Left ventricle myocardium inferior (tissue), 1 donor: ENCODE results near the gene MARK1. TPM values are rescaled to one million over a fixed set of nuclear protein-coding genes. Genes with fewer than 3 reads are reported as not detected.
A peak's percentile ranks its signal among the peaks of the same experiment; 100 is the strongest.

Experiments
- DNase-seq: peaks from one replicate; pipeline ENCODE4 v3.0.0-alpha.2; 2020
- H3K27ac ChIP-seq: fragments of 200-600 bp; replicated peaks from 2 replicates; pipeline ENCODE4 v1.8.0; 2021
- H3K27me3 ChIP-seq: fragments of 200-600 bp; 2 replicates; pipeline ENCODE4 v1.8.0; 2021; ENCODE audit warnings: low read depth
- H3K36me3 ChIP-seq: fragments of 200-600 bp; 2 replicates; pipeline ENCODE4 v1.8.0; 2021
- H3K4me1 ChIP-seq: fragments of 200-600 bp; 2 replicates; pipeline ENCODE4 v1.8.0; 2021
- H3K4me3 ChIP-seq: fragments of 200-600 bp; 2 replicates; pipeline ENCODE4 v1.8.0; 2021; ENCODE audit warnings: mild to moderate bottlenecking, moderate library complexity
- H3K9me3 ChIP-seq: fragments of 200-600 bp; replicated peaks from 2 replicates; pipeline ENCODE4 v1.8.0; 2021
- CTCF ChIP-seq: fragments of 200-600 bp; IDR thresholded peaks from 2 replicates; pipeline ENCODE4 v1.8.0; 2021; ENCODE audit warnings: antibody characterized with exemption, mild to moderate bottlenecking, borderline replicate concordance
- intact Hi-C: fragments of 100-400 bp; cut with micrococcal nuclease; formaldehyde crosslinking; loops from one replicate; pipeline ENCODE4 v1.11.0; 2022
- total RNA-seq: library from RNA; stranded (reverse); fragmentation: NEBNext Ultra II Directional; extraction: Animal tissue kit (Norgen Biotek cat#: 25700); gene quantifications from one replicate; pipeline ENCODE4 v1.2.1, GENCODE V29; 2021
- donor health status: DM: no; HTN: yes; CAD: no; lungs with severe emphysema.

The MARK1 gene
- total RNA-seq, 1 donor from 2014 or later = 14.9 TPM

DNA sequence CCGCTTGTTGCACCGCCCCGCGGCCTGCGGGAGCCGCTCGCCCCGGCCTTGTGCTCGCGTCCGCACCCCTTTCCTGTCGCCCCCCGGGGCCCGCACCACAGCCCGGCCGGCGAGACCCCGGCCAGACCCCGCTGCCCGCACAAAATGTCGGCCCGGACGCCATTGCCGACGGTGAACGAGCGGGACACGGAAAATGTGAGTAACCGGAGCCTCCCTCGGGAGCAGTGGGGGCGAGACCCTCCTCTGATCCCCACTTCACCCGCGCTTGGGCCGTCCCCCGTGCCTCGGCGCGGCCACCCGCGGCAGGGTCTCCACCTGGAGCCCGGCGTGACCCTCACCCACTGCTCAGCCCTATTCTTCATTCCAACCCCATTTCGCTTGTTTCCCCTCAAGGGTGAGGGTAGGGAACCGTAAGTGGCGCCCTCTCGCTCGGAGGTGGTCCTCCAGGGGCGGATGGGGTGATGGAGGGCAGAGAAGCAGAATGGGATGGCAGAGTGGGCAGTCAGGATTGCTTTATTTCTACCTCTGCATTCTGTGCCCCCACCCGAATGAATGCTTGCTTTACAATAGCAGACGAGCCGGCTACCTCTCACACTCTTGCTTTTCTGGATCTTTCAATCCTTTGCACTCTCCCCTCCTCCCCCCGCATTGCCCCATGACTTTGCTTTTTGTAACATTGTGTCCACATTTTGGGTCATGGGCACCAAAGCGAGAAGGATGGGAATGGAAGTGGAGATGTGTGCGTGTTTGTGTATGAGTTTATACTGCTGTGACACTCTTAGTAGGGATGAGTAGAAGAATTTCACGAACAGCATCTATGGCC, 954 bp downstream of the MARK1 start:
- TF ChIP-seq CTCF = no peak
- peaks cover 52% of the 10 kb centered on the region for H3K4me1 ChIP-seq
- intact Hi-C loops = no loop called here
- no peaks in the 10 kb centered on the region for H3K36me3 ChIP-seq
- H3K27me3 ChIP-seq = peaks cover 24% of the 10 kb centered on the region
- peaks cover 5% of the 10 kb centered on the region for H3K9me3 ChIP-seq
- DNase-seq = peak; percentile 16
- H3K4me3 ChIP-seq = peak overlapping the region; percentile 90
- H3K27ac ChIP-seq = peak overlapping the region; percentile 93

DNA sequence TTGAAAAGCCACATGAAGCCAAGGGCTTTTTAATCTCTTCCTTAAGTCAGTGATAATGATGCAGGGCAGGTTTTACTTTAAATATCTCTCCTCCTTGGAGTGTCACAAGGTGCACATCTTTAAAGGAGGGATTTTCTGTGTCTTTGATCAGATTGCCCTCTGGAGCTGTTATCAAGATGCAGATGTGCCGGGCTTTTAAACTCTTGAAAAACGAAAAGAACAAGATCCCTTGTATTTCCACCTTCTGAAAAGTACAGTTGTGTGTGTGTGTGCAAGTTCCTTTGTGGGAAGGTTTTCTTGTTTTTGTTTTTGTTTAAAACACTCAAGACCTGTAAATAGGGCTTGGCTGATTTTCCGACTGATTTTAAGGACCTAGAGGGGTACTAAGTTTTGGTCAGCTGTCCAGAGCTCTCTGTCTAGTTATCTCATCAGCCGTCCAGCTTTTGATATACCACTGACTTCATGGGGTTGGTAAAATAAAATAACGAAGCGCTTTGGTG, 1.6 kb downstream of the MARK1 start:
- Histone ChIP-seq H3K4me3 (peak overlapping the region; percentile 90), H3K4me1 (peaks cover 52% of the 10 kb centered on the region), H3K36me3 (no peaks in the 10 kb centered on the region), H3K27me3 (peaks cover 24% of the 10 kb centered on the region), H3K9me3 (peaks cover 7% of the 10 kb centered on the region), H3K27ac (peak overlapping the region; percentile 93)
- TF ChIP-seq CTCF = no peak
- DNase-seq = no peak
- intact Hi-C loops = no loop called here

DNA sequence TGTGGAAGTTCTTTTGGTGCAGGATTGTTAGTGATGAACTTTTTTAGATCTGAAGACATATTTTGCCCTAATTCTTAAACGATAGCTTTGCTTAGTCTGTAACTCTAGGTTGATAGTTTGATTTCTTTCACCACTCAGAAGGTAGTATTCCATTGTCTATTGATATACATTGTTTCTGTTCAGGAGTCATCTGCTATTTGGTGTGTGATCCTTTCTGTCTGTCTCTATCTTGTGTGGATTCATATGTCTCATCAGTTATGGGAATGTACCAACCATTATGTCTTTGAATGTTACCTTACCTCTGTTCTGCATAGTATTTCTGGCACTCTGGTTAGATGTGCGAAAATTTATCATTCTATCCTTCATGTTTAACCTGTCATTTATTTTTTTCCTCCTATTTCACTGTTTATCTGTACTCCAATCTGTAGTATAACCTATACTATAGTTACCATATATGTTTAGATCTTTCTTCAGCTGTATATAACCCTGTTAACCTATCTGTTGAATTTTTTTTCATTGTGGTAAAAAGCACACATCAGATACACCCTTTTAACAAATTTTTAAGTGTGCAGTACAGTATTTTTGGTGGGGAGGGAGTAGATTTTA, 5.7 kb downstream of the MARK1 start:
- Histone ChIP-seq H3K9me3 (peaks cover 30% of the 10 kb centered on the region), H3K4me3 (no peak overlapping the region), H3K27me3 (peaks cover 4% of the 10 kb centered on the region), H3K4me1 (peaks cover 39% of the 10 kb centered on the region), H3K36me3 (no peaks in the 10 kb centered on the region), H3K27ac (no peak overlapping the region)
- TF ChIP-seq CTCF = no peak
- DNase-seq = no peak
- intact Hi-C loops = no loop called here

DNA sequence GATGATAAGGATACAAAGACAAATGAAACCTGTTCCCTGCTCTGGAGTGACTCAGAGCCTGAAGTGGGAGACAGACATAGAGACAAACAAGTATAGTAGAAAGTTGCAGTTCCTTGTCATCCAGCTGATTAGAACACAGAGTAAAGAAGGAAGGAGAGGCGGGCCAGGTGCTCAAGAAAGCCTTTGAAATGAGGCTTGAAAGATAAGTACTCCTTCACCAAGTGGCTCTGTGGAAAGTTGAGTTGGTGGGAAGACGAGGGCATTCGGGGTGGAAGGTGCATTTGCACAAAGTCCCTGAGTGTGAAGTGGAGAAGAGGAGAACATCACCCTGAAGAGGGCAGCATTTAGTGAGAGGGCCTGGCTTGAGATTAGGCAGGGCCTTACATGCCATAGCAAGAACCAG, 17.0 kb downstream of the MARK1 start:
- no peaks in the 10 kb centered on the region for H3K27me3 ChIP-seq
- no peak overlapping the region for H3K4me3 ChIP-seq
- intact Hi-C loops = no loop called here
- TF ChIP-seq CTCF = no peak
- no peaks in the 10 kb centered on the region for H3K36me3 ChIP-seq
- no peaks in the 10 kb centered on the region for H3K9me3 ChIP-seq
- no peaks in the 10 kb centered on the region for H3K4me1 ChIP-seq
- no peak overlapping the region for H3K27ac ChIP-seq
- DNase-seq = no peak

DNA sequence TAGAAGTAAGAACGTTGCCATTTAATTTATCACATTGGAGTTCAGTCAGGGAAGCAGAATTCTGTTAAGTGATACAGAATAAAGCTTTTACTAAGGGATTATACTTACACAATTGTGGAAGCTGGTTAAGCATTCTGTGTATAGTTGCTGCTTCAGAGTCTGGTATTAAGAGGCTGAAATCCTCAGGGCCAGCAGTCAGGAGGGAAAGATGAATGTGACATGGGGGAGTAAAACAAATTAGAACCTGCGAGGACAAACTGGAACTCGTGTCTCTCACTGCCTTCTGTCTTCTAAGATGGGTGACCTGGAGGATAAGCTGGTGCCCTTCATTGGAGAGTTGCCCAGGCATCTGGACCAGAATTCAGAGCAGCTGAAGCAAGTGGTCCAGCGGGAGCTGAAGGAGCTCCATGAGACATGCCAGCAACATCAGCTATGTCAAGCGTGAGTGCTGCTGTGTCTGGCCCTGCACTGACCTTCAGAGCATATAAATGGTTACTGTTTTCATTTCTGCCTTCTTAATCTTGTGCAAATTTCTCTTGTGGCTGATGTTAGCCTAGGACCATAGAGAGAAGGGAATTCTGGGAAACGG, 23.0 kb downstream of the MARK1 start:
- no peaks in the 10 kb centered on the region for H3K27me3 ChIP-seq
- H3K4me3 ChIP-seq = no peak overlapping the region
- no peak for TF ChIP-seq CTCF
- H3K4me1 ChIP-seq = peaks cover 31% of the 10 kb centered on the region
- no peak for DNase-seq
- H3K9me3 ChIP-seq = no peaks in the 10 kb centered on the region
- no peaks in the 10 kb centered on the region for H3K36me3 ChIP-seq
- intact Hi-C loops = no loop called here
- no peak overlapping the region for H3K27ac ChIP-seq
